SK-N-SH treated with all-trans-retinoic acid at 6 μM for 48 hours (cell line): Measurements from ENCODE around the gene LRRC56.

Experiments used
- ARNTL ChIP-seq: fragments of 450-650 bp; formaldehyde crosslinking; IDR thresholded peaks from 2 replicates; pipeline ENCODE4 v1.5.0; 2020; ENCODE audit warnings: low read depth, mild to moderate bottlenecking, moderate library complexity, borderline replicate concordance
- CREB5 ChIP-seq: fragments of 250-450 bp; sonication (Bioruptor Pico); IDR thresholded peaks from 2 replicates; pipeline ENCODE4 v1.5.1; 2020; ENCODE audit warnings: low read depth, mild to moderate bottlenecking, moderate library complexity
- CSDC2 ChIP-seq: fragments of 250-450 bp; sonication (Bioruptor Pico); IDR thresholded peaks from 2 replicates; pipeline ENCODE4 v1.5.0; 2020; ENCODE audit warnings: mild to moderate bottlenecking, moderate library complexity
- GLIS3 ChIP-seq: fragments of 250-450 bp; sonication (Bioruptor Pico); IDR thresholded peaks from 2 replicates; pipeline ENCODE4 v1.5.0; 2020; ENCODE audit warnings: mild to moderate bottlenecking, moderate library complexity
- ISL1 ChIP-seq: fragments of 250-450 bp; sonication (Bioruptor Pico); IDR thresholded peaks from 2 replicates; pipeline ENCODE4 v2.1.2; 2022; ENCODE audit warnings: mild to moderate bottlenecking, moderate library complexity
- PATZ1 ChIP-seq: fragments of 250-450 bp; sonication (Bioruptor Pico); IDR thresholded peaks from 2 replicates; pipeline ENCODE4 v1.8.0; 2020; ENCODE audit warnings: mild to moderate bottlenecking, moderate library complexity, borderline replicate concordance
- RARB ChIP-seq: fragments of 250-450 bp; sonication (Bioruptor Pico); IDR thresholded peaks from 2 replicates; pipeline ENCODE4 v1.8.0; 2021; ENCODE audit warnings: mild to moderate bottlenecking, moderate library complexity
- TCF4 ChIP-seq: fragments of 250-450 bp; sonication (Bioruptor Pico); IDR thresholded peaks from 2 replicates; pipeline ENCODE4 v1.8.0; 2021; ENCODE audit warnings: mild to moderate bottlenecking, moderate library complexity, borderline replicate concordance
- ZC3H10 ChIP-seq: fragments of 250-450 bp; sonication (Bioruptor Pico); IDR thresholded peaks from 2 replicates; pipeline ENCODE4 v1.5.1; 2021; ENCODE audit warnings: mild to moderate bottlenecking, moderate library complexity
- ZFP3 ChIP-seq: fragments of 250-450 bp; sonication (Bioruptor Pico); IDR thresholded peaks from 2 replicates; pipeline ENCODE4 v1.5.0; 2020; ENCODE audit warnings: mild to moderate bottlenecking, moderate library complexity
- ZFP30 ChIP-seq: fragments of 450-650 bp; formaldehyde crosslinking; IDR thresholded peaks from 2 replicates; pipeline ENCODE4 v1.5.0; 2022; ENCODE audit warnings: mild to moderate bottlenecking, moderate library complexity
- ZNF8 ChIP-seq: fragments of 450-650 bp; formaldehyde crosslinking; IDR thresholded peaks from 2 replicates; pipeline ENCODE4 v1.5.0; 2020; ENCODE audit warnings: mild to moderate bottlenecking, moderate library complexity
- TF ChIP-seq, protein P1 (sequence below): fragments of 250-450 bp; sonication (Bioruptor Pico); IDR thresholded peaks from 2 replicates; pipeline ENCODE4 v1.8.0; 2021; ENCODE audit warnings: low read depth, mild to moderate bottlenecking, moderate library complexity, borderline replicate concordance

DNA sequence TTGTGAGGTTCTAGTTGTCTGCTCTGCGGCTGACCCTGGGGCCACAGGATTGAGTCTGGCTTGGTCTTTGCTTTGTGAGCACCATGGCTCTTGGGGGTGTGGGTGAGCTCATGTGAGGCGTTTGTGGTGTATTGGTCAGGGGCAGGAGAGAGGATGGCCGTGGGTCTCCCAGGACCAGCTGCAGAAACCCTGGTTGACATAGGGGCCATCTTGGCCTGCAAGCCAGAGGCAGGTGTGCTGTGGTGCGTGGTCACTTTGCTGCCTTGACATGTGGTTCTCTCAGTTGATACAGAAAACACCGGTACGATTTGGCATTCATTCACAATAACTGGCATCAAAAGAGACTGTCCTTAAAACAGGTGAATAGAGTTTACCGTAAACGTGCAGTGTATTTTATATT is 50.2 kb downstream of the LRRC56 start:
- TF ChIP-seq TCF4: no peak
- TF ChIP-seq PATZ1 (CRISPR knock-in tag): no peak
- TF ChIP-seq, protein P1, sequence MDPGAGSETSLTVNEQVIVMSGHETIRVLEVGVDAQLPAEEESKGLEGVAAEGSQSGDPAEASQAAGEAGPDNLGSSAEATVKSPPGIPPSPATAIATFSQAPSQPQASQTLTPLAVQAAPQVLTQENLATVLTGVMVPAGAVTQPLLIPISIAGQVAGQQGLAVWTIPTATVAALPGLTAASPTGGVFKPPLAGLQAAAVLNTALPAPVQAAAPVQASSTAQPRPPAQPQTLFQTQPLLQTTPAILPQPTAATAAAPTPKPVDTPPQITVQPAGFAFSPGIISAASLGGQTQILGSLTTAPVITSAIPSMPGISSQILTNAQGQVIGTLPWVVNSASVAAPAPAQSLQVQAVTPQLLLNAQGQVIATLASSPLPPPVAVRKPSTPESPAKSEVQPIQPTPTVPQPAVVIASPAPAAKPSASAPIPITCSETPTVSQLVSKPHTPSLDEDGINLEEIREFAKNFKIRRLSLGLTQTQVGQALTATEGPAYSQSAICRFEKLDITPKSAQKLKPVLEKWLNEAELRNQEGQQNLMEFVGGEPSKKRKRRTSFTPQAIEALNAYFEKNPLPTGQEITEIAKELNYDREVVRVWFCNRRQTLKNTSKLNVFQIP (CRISPR knock-in tag): no peak
- no peak for TF ChIP-seq CREB5 (CRISPR knock-in tag)
- no peak for TF ChIP-seq RARB (CRISPR knock-in tag)
- no peak for TF ChIP-seq GLIS3 (CRISPR knock-in tag)
- TF ChIP-seq ARNTL (CRISPR knock-in tag): no peak
- no peak for TF ChIP-seq CSDC2
- TF ChIP-seq ISL1 (CRISPR knock-in tag): no peak
- TF ChIP-seq ZC3H10 (CRISPR knock-in tag): no peak
- TF ChIP-seq ZFP3: no peak
- TF ChIP-seq ZNF8 (CRISPR knock-in tag): no peak
- no peak for TF ChIP-seq ZFP30 (CRISPR knock-in tag)
